NCI-H1436 treated with DMSO at 0.1 percent for 48 hours (cell line): Measurements from ENCODE around the gene MAGI3.

Experiments used
- DNase-seq: peaks from one replicate; lab custom pipeline; 2025; lab: John Stamatoyannopoulos, UW

Gene MAGI3

DNA sequence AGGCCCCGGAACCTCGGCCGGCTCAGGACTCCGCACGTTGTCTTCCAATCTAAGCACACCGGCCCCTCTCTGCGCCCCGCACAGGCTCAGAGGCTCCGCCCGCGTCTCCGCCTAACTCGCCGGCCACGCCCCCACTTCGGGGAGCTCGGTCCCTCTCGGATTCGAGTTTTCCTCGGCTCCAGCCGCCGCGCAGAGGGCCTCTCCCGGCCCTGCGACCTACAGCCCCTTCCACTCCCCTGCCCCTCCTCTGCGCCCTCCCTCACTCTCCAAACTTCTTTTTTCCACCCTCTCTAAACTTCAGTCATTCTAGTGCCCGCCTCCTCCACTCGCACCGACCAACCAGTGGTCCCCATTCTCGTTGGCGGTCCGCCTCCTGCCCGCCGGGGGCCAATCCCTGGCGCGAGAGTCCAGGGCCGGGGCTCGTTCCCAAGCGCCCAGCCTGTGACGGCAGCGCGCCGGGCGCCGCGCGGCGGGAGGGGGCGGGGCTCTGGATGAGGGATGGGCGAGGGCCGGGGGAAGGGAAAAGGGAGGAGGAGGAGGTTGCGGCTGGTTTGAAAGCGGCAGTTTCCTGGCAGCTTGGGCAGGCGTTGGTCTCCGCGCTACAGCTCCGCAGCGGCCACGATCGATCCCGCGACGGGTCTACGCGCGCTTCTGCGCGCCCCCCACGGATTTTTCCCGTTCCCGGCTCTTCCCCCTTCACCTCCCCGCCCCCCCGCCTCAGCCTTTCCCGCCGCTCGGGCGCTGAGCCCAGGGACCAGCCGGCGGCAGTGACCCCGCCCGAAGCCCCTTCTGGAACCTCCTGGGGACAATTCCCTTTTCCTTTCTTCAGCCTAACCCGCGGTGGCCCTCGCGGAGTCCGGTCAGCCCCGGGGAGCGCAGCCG is at the start of gene MAGI3:
Gene MAGI3, plus strand, starts transcription at position 563 of the 882 bp plus-strand sequence. CDS start 519 bp downstream, outside the sequence.
- peak; percentile 75 for DNase-seq

DNA sequence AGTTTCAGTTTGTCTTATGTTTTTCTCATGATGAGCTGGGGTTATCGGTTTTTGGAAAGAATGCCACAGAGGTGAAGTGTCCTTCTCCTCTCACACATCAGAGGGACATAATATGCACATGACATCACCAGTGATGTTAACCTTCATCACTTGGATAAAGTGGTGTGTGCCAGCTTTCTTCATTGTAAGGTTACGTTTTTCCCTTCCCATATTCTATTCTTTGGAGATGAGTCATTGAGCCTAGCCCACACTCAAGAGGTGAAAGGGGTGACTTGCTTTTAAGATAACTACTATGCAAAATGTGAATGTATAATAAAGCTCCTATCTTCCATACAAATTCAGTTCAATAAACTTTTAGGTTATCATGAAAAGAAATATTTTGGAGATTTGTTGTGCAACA is 36.7 kb upstream of the MAGI3 start:
- DNase-seq: no peak

DNA sequence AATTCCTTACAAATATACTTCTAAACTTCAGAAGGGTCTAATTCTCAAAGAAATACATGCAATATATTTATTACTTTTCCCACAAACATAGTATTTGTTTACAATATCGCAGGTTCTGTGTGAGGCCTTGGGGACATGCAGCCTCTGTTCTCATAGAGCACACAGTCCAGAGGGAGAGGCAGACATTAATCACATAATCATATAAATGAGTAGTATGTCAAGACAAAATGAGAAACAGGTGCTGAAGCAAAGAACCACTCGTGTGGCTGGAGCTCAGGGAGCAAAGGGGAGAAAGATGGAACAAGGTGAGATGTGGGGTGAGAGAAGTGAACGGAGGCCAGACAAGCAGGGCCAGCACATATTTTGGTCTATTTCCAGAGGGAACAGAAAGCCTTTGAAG is 26.4 kb upstream of the MAGI3 start:
- DNase-seq: no peak

DNA sequence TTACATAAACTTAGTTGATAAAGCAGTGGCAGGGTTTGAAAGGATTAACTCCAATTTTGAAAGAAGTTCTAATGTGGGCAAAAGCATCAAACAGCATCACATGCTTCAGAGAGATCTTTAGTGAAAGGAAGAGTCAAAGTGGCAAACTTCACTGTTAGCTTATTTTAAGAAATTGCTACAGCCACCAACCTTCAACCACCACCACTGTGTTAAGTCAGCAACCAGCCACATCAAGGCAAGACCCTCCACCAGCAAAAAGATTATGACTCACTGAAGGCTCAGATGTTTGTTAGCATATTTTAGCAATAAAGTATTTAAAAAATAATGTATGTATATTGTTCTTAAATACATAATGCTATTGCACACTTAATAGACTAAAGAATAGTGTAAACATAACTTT is 21.3 kb upstream of the MAGI3 start:
- no peak for DNase-seq

DNA sequence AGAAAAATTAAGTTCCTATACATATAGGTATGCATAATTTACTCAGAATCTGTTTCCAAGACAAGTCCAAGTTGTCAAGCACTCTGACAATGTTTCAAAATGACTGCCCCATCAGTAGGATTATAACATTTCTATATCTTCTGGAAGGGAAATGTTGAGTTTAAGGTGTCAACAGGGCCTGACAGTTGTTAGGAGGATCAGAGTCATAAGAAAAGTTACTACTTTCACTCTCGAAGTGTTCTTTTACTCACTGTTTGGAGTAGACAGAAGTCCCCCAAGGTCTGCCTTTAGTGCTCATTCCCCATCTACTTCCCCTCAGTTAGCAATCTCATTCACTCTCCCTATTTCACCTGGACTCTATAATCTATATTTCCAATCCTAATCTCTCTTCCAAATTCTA is 20.6 kb upstream of the MAGI3 start:
- DNase-seq: no peak

DNA sequence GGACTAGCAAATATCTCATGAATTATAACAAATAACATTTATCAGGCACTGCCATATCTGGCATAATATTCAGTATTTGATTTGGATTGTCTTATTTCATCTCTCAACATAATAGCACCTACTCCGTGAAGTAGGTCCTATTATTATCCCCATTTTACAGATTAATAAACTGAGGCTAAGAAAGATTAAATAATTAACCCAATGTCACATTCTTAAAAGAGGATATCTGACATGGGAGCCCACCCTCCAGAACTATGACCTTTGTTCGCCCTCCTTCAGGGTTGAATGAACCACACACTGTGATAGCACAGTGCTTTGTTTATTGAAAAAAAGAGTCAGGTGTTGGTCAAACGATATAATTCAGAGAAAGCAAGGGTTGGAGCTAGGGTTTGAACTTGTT is 19.4 kb upstream of the MAGI3 start:
- DNase-seq: no peak

DNA sequence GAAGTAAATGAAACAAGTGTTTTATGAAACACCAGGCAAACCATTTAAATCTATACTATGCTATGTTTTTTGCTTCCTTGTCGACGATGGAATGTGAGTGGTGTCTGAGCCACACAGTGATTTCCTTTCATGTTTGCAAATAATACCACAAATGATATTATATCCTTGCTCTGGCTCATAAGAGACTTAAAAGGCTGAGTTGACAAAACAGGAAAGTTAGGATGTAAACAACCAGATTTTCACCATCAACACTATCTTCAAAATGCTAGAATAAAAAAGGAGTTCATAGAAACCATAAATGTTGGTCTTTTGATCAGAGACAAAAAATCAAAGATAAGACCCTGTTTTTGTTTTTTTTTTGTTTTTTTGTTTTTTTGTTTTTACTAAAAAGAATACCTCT is 17.8 kb upstream of the MAGI3 start:
- no peak for DNase-seq

DNA sequence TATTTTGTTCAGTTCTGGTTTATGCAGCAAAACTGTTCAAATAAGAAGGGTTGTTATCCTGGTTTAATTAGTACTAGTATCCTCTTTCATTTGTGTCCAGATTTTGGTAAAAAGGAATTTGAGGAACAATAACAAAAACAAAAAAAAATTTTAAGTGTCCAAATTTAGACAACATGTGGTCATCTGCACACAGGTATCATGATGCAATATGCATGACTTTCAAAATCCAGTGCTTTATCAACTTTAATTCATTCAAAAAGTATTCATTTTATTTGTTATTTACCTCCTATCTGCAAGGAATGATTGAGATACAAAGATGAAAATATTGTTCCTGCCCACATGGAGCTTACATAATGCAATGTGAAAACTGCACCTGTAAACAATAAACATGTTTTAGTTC is 16.7 kb upstream of the MAGI3 start:
- DNase-seq: no peak

DNA sequence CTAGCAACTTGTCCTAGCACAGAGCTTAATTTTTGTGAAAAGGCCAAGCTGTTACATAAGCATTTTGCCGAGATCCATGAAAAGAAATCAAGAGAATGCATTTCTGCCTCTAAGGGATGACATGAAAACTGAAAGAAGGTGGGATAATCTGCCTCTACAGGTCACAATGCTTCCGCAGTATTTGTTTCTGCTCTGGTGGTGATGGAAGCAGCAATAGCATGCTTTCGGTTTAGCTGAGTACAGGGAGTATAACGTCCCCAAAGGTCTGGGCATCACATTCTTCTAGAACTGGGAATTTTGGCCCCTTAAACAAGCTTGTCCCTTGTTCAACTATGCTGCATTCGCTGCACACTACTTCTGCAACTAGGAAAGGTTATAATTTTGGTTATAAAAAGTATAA is 14.4 kb upstream of the MAGI3 start:
- DNase-seq: no peak

DNA sequence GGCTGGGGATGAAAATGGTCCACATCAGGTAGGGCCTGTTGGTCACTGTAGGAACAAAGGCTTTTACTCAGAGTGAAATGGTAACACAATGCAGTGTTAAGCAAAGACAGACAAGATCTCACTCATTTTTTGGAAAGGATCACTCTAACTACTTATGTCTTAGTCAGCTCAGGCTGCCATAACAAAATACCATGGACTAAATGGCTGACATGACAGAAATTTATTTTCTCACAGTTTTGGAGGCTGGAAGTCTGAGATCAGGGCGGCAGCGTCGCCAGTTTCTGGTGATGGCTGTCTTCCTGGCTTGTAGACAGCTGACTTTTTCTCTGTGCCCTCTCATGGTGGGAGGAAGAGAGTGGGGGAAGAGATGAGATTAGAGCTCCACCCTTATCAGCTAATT is 10.2 kb upstream of the MAGI3 start:
- DNase-seq: no peak

DNA sequence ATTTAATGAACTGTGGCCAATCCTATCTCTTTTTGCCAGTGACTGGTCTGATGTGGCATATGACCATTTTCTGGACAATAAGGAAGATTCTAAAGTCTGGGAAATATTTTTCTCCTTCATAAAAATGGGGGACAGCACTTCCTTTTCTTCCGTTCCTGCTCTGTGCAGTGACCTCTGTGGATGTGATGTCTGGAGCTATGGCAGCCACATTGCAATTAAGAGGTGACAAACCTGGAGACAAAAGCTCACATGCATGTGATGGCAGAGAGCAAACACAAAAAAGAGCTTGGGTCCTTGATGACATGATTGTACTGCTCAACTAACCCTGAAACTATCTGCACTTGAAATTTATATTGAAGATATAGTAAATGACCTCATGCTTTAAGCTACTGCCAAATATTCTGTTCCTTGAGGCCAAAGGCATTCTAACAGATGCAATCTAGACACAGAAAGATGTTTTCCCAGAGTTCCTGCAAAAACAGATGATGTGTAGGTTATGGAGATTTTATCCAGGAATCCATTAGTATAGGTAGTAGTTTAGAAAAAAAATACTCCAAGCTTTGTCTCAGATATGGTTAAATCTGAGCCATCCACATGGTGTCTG is 2.2 kb upstream of the MAGI3 start:
- no peak for DNase-seq

DNA sequence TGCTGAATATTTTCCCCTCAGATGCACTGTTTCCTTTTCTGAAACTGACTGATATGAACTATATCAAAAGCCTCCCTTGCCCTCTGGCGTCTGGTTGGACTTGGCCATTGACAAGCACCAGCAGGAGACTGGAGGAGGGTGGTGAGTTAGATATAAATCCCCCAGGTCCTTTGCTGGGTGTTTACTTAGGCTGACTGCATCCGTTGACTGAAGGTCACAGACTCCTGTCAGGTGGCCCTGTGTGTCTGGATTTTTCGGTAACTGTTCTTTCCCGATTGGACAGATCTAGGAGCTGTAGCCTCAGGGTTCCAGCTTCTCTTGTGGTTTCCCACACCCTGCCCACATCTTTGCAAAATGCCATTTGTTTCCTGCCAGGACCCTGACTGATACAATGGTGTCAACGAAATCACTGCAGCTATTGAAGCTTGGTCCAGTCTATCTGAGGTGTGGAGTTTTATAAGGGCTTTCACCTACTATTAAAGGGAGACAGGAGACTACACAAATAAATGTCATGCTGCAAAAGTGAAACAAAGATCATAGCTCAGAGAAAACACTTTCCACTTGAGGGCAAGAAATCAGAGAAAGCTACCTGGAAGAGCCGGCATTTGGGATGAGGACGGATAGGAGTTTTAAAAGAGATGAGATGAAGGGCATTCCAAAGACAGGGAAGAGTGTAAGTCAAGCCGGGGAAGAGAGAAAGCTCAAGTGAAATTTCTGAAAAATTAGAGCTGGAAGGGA is 1.5 kb upstream of the MAGI3 start:
- DNase-seq: no peak

DNA sequence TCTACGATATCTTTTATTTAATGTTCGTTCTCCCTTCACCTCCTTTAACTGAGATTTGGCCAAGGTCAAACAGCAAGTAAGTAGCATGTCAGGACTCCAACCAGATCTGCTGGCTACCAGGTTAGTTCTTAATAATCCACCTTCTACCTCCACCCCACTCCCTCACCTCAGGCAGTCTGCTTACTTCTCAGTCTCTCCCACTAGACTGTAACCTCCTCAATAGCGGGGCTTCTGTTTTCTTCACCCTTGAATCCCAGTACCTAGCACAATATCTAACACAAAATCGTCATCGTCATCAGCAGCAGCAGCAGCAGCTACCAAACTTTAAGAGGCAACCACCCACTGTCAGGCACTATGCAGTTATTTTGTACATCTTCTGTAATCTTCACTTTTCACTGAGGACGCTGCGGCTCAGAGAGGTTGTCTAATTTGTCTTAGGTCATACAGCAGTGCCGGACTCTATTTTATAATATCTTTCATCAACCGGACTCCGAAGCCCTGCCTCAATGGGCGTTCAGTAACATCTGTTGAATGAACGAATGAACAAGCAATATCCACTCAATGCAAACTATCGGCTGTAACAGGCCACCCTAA is 859 bp upstream of the MAGI3 start:
- no peak for DNase-seq

DNA sequence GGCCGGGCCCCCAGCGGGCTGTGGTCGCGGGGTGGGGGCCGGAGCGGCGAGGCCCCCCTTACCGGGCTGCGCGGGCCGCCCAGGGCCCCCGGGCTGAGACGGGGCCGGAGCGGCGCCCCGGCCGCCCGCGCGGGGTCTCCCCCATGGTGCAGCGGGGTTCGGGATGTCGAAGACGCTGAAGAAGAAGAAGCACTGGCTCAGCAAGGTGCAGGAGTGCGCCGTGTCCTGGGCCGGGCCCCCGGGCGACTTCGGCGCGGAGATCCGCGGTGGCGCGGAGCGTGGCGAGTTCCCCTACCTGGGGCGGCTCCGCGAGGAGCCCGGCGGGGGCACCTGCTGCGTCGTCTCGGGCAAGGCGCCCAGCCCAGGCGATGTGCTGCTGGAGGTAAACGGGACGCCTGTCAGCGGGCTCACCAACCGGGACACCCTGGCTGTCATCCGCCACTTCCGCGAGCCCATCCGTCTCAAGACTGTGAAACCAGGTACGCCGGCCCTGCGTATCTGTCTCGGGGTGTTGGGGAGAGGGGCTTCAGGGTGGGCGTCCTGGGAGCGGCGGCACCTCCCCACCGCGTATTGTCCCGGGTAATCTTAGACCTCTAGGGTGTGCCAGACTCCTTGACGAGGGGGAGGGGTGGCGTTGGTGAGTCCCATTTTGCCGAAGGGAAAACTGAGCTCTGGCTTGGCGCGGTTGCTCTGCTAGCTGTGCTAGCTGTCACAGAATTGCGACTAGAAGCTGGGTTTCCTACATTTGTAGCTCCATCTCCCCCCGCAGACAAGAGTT is 745 bp downstream of the MAGI3 start:
- DNase-seq: no peak

DNA sequence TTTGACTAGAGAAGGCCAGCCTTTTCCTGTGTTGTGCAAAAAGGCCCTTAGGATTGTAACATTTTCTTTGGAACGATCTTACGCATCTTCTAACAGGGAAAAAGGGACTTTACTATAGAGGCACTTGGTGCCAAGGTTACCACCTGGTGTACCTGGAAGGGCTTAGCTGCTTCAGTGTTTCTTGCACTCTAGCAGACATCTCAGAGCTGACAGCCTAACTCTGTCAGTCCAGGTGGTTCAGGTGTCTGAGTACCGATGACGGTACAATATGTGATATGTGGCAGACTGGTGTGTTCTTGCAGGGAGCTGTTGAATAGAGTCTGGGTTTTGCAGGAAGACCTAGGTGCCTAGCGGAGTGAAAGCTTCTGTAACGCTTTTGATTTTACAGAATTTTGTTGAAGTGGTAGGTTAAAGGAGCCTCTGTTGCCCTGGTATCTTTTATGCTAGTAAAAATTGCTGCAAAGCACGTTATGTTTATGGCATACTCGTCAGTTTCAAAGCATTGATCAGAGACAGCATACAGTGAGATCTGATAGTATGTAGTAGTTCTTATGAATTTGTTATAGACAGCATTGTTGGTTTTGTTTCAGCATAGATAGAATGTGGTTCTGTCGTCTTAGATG is 1.4 kb downstream of the MAGI3 start:
- no peak for DNase-seq

DNA sequence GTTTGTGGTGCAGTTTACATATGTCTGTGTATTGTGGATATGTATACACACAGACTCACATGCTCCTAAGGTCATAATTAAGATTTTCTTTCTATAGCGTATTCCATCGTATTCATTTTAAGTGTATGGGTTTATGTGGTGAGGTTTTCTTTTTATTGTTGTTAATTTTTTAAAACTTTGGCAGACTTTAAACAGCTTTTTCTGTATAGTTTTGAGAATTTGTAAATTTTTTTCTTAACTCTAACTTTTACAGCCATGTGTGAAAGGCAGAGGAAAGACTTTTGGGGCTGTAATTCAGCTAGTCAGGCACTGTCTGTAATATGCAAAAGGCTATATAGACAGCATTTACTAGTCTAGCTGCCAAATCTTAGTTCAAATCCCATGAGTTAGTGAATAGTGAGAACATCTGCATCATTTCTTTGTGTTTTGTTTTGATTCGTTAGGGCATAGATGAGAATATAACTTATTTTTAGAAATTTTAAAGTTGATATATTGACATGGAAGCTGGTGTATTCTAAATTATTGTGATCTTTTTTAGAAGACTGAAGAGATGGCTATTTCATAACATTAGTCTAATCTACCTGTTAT is 2.3 kb downstream of the MAGI3 start:
- no peak for DNase-seq

DNA sequence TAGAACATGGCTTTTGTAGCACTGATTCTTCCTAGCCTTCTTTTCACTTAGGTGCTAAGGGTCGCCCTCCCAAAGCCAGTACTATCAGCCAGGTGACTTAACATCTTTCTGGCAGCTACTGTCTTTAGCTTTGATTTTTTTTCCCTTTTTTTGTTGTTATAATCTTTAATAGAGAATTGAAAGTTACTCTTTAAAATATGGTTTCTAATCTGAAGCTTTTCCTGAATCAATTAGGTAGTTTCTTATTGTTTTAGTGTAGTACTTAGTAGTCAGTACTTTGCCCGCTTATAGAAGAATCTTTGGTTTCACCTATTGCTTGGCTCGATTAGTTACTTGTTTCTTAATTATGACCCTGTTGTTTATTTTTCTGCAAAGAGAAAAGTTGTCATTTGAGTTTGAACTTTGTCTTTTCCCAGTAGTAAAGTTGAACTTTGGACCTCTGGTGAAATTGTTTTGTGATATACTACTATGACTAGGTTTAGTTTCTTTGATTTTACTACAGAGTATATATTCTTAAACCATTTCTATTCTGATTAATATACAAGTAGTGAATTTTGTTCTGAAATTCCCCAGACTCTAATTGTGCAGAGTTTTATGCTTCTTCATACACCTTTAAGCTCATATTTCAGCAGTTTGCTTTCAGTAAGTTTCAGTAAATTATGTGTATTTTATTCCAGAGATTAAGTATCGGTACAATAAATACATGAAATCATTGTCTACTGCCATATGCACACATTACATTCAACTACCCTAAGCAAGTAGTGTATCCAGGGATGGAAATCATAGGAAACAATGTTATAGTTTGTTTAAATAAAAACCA is 3.9 kb downstream of the MAGI3 start:
- no peak for DNase-seq

DNA sequence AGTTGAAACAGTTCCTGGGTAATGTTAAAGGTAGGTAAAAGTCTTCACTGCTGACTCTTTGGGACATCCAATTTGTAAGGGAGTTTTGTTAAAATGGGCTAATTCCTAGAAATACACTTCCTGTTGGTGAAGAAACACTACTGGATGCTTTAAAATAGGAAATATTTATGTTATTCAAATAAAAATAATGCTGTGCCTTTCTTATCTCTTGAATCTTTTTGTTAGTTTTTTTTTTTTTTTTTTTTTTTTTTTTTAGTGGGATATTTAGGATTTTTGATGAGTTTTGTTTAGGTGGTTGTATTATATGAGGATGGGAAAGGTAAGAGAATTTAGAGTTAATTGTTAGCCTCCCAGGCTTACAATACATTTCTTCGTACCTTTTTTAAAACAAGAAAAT is 4.5 kb downstream of the MAGI3 start:
- no peak for DNase-seq

DNA sequence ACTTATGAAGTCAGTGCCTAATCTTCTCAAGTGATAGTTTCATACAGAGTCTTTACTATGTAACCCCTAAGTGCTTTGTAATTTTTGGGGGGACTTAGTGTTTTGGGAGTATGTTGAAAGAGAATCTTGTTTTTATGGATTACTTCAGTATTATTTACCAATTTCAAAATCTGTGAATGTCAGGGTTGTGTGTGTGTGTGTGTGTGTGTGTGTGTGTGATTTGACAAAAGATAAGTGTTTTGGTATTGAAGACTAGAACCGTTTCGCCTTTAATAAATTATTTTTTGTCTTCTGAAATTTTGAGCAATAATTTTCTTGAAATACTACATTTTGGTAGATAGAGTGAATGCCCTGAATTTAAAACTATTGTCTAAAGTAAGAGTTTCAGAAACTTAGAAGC is 5.8 kb downstream of the MAGI3 start:
- DNase-seq: no peak

DNA sequence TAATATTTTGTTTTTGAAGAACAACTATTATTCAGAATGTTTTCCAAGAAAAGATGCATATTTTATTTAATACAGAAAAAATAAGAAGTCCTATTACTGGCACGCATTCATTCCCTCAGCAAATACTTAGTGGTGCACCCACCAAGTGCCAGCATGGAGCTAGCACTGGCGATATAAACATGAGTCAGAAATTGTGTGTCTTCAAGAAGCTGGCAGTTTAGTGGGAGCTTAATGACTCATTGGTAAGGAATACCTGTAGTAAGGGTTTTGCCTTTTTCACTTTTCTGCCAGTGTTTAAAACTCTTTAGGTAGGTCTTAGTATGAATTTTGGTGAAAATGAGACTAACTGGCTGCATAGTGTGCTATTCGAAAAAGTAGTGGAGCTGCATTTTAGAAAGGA is 6.3 kb downstream of the MAGI3 start:
- no peak for DNase-seq
